GM10847 (cell line): ENCODE measurements around the gene KLF6.

Source experiments
- POLR2A ChIP-seq: IDR thresholded peaks from 2 replicates; pipeline ENCODE4 v1.6.1; 2011; ENCODE audit not compliant: insufficient read length; ENCODE audit errors: extremely low read depth

The KLF6 gene

GRCh38 chr10:3749011-3749410 is 36.0 kb downstream of the KLF6 start:
- no peak for TF ChIP-seq POLR2A

GRCh38 chr10:3748484-3748883 is 36.5 kb downstream of the KLF6 start:
- no peak for TF ChIP-seq POLR2A

GRCh38 chr10:3747984-3748383 is 37.0 kb downstream of the KLF6 start:
- no peak for TF ChIP-seq POLR2A

- TF ChIP-seq POLR2A: no peak
Observed at GRCh38 chr10:3747248-3747960, 37.6 kb downstream of the KLF6 start.

- TF ChIP-seq POLR2A: no peak
Observed at GRCh38 chr10:3746634-3747033, 38.4 kb downstream of the KLF6 start.

- TF ChIP-seq POLR2A: no peak
Observed at GRCh38 chr10:3745521-3745920, 39.5 kb downstream of the KLF6 start.

GRCh38 chr10:3741688-3742461 is 43.1 kb downstream of the KLF6 start:
- no peak for TF ChIP-seq POLR2A

- no peak for TF ChIP-seq POLR2A
Observed at GRCh38 chr10:3740157-3740871, 44.7 kb downstream of the KLF6 start.

GRCh38 chr10:3738855-3739350 is 46.1 kb downstream of the KLF6 start:
- TF ChIP-seq POLR2A: no peak

- no peak for TF ChIP-seq POLR2A
Observed at GRCh38 chr10:3737864-3738263, 47.1 kb downstream of the KLF6 start.

GRCh38 chr10:3735175-3735574 is 49.8 kb downstream of the KLF6 start:
- TF ChIP-seq POLR2A: no peak

GRCh38 chr10:3734111-3734510 is 50.9 kb downstream of the KLF6 start:
- no peak for TF ChIP-seq POLR2A

- no peak for TF ChIP-seq POLR2A
Observed at GRCh38 chr10:3729397-3729976, 55.5 kb downstream of the KLF6 start.

GRCh38 chr10:3728563-3728962 is 56.4 kb downstream of the KLF6 start:
- TF ChIP-seq POLR2A: no peak

GRCh38 chr10:3727268-3727667 is 57.7 kb downstream of the KLF6 start:
- TF ChIP-seq POLR2A: no peak
